ENCODE results near the gene ANO1.

DNA sequence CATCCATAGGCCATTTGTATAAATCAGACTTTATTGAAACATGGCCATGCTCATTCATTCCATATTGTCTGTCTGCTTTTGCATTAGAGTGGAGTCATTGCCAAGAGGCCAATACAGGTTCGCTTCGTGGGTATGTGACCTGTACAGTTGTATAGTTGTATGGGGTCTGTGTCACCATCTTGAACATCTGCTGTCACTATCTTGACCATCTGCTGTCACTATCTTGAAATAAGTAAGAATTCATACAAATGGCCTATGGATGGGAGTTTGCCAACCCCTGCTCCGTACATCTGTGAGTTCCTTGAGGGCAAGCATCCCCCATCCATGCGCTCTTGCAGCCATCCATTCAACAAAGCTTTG lies 44.4 kb upstream of the ANO1 start:
- TF ChIP-seq, protein P1, sequence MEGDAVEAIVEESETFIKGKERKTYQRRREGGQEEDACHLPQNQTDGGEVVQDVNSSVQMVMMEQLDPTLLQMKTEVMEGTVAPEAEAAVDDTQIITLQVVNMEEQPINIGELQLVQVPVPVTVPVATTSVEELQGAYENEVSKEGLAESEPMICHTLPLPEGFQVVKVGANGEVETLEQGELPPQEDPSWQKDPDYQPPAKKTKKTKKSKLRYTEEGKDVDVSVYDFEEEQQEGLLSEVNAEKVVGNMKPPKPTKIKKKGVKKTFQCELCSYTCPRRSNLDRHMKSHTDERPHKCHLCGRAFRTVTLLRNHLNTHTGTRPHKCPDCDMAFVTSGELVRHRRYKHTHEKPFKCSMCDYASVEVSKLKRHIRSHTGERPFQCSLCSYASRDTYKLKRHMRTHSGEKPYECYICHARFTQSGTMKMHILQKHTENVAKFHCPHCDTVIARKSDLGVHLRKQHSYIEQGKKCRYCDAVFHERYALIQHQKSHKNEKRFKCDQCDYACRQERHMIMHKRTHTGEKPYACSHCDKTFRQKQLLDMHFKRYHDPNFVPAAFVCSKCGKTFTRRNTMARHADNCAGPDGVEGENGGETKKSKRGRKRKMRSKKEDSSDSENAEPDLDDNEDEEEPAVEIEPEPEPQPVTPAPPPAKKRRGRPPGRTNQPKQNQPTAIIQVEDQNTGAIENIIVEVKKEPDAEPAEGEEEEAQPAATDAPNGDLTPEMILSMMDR (IDR thresholded peaks at IDR 0.05): no peak
- TF ChIP-seq POLR2A (IDR thresholded peaks at IDR 0.05) (no peak), POLR2AphosphoS5 (IDR thresholded peaks at IDR 0.05) (no peak), EP300 (IDR thresholded peaks at IDR 0.05) (no peak)
